Endodermal cell (in vitro differentiated cells): ENCODE measurements around the gene ABCA7. TPM values are rescaled to one million over a fixed set of nuclear protein-coding genes. Genes with fewer than 3 reads are reported as not detected.

ENCODE experiments used
- DNase-seq: peaks from one replicate; pipeline ENCODE4 v3.0.0-alpha.2; 2017
- H3K27ac ChIP-seq: 2 replicates; pipeline ENCODE4 v1.5.1; 2013; ENCODE audit warnings: mild to moderate bottlenecking, low read depth, low read length, moderate library complexity
- H3K27me3 ChIP-seq: 2 replicates; pipeline ENCODE4 v1.6.1; 2013; ENCODE audit warnings: mild to moderate bottlenecking, low read length, moderate library complexity; ENCODE audit not compliant: insufficient read depth, control insufficient read depth, poor library complexity, severe bottlenecking
- H3K36me3 ChIP-seq: 2 replicates; pipeline ENCODE4 v1.7.0; 2013; ENCODE audit warnings: mild to moderate bottlenecking, low read length, moderate library complexity; ENCODE audit not compliant: control insufficient read depth, insufficient read depth
- H3K4me1 ChIP-seq: one replicate; pipeline ENCODE4 v1.7.0; 2013; ENCODE audit warnings: low read length; ENCODE audit not compliant: control insufficient read depth, insufficient read depth
- H3K4me3 ChIP-seq: 2 replicates; pipeline ENCODE4 v1.5.1; 2013; ENCODE audit warnings: mild to moderate bottlenecking, low read length, moderate library complexity
- H3K9ac ChIP-seq: 2 replicates; pipeline ENCODE4 v1.6.1; 2013; ENCODE audit warnings: mild to moderate bottlenecking, low read length, moderate library complexity; ENCODE audit not compliant: poor library complexity, severe bottlenecking; ENCODE audit errors: extremely low read depth
- H3K9me3 ChIP-seq: 2 replicates; pipeline ENCODE4 v1.6.1; 2013; ENCODE audit warnings: mild to moderate bottlenecking, low read length, moderate library complexity; ENCODE audit not compliant: control insufficient read depth
- H3K27ac Mint-ChIP-seq: 2 replicates; pipeline ENCODE4 v1.8.0; 2020; ENCODE audit warnings: mixed read lengths
- H3K27me3 Mint-ChIP-seq: 2 replicates; pipeline ENCODE4 v1.8.0; 2021; ENCODE audit warnings: mild to moderate bottlenecking, mixed read lengths; ENCODE audit not compliant: insufficient read depth
- H3K36me3 Mint-ChIP-seq: 2 replicates; pipeline ENCODE4 v1.8.0; 2020; ENCODE audit warnings: low read depth, mixed read lengths
- H3K4me1 Mint-ChIP-seq: 2 replicates; pipeline ENCODE4 v1.8.0; 2020; ENCODE audit warnings: mixed read lengths
- H3K4me3 Mint-ChIP-seq: 2 replicates; pipeline ENCODE4 v1.8.0; 2020; ENCODE audit warnings: mild to moderate bottlenecking, moderate library complexity, mixed read lengths
- H3K9me3 Mint-ChIP-seq: 2 replicates; pipeline ENCODE4 v1.8.0; 2020; ENCODE audit warnings: mild to moderate bottlenecking, mixed read lengths
- CTCF ChIP-seq: fragments of 200-600 bp; sonication (generic); conservative IDR thresholded peaks from 2 replicates; pipeline ENCODE4 v1.5.0; 2021; ENCODE audit warnings: antibody characterized with exemption, mild to moderate bottlenecking
- WGBS, 2 experiments: methylation state at CpG; one replicate each; pipeline versions ENCODE4 v1.1.5 to v1.1.7; 2013; ENCODE audit warnings: missing lambda C conversion rate in 2 of 2, mixed read lengths in 1 of 2; ENCODE audit not compliant: insufficient coverage in 1 of 2, insufficient read length in 1 of 2; 5-methylcytosine and 5-hydroxymethylcytosine counted together
- total RNA-seq, 2 donors: library from RNA; stranded (reverse); fragmentation: NEBNext Ultra II Directional in 1 of 2; extraction: Animal tissue kit (Norgen Biotek cat#: 25700) in 1 of 2; gene quantifications; 2 replicates in 1 of 2; 3 replicates in 1 of 2; pipeline ENCODE4 v1.2.1, GENCODE V29; 2021

The ABCA7 gene
- total RNA-seq, 2 donors from 2014 or later, result 67.2 to 68.7 TPM

- no peaks in the 10 kb centered on the region for H3K27me3 Mint-ChIP-seq
- no peaks in the 10 kb centered on the region for H3K9me3 Mint-ChIP-seq
- DNase-seq, result no peak
- no peak overlapping the region for H3K27ac Mint-ChIP-seq
- Histone ChIP-seq H3K9ac (no peak overlapping the region), H3K27ac (no peak overlapping the region), H3K4me1 (no peaks in the 10 kb centered on the region), H3K36me3 (peaks cover 40% of the 10 kb centered on the region), H3K27me3 (no peaks in the 10 kb centered on the region), H3K4me3 (no peak overlapping the region), H3K9me3 (no peaks in the 10 kb centered on the region)
- WGBS, 2 experiments, result 94 to 95% methylated on average over 17 to 32 of the region's 32 CpGs
- H3K4me3 Mint-ChIP-seq, result no peak overlapping the region
- TF ChIP-seq CTCF, result no peak
- peaks cover 39% of the 10 kb centered on the region for H3K36me3 Mint-ChIP-seq
- H3K4me1 Mint-ChIP-seq, result peaks cover 2% of the 10 kb centered on the region
These were observed 49.3 kb downstream of the ABCA7 start for GRCh38 chr19:1089126-1089771.

- DNase-seq, result no peak
- Histone ChIP-seq H3K4me1 (no peaks in the 10 kb centered on the region), H3K9ac (no peak overlapping the region), H3K9me3 (no peaks in the 10 kb centered on the region), H3K27ac (no peak overlapping the region), H3K27me3 (no peaks in the 10 kb centered on the region), H3K4me3 (no peak overlapping the region), H3K36me3 (peaks cover 40% of the 10 kb centered on the region)
- Mint-ChIP-seq H3K36me3 (peaks cover 38% of the 10 kb centered on the region), H3K27ac (no peak overlapping the region), H3K9me3 (no peaks in the 10 kb centered on the region), H3K4me3 (no peak overlapping the region), H3K4me1 (peaks cover 4% of the 10 kb centered on the region), H3K27me3 (no peaks in the 10 kb centered on the region)
- 95 to 100% methylated on average over 3 to 22 of the region's 22 CpGs for WGBS, 2 experiments
- no peak for TF ChIP-seq CTCF
These were observed 50.0 kb downstream of the ABCA7 start for GRCh38 chr19:1089891-1090290.

DNA sequence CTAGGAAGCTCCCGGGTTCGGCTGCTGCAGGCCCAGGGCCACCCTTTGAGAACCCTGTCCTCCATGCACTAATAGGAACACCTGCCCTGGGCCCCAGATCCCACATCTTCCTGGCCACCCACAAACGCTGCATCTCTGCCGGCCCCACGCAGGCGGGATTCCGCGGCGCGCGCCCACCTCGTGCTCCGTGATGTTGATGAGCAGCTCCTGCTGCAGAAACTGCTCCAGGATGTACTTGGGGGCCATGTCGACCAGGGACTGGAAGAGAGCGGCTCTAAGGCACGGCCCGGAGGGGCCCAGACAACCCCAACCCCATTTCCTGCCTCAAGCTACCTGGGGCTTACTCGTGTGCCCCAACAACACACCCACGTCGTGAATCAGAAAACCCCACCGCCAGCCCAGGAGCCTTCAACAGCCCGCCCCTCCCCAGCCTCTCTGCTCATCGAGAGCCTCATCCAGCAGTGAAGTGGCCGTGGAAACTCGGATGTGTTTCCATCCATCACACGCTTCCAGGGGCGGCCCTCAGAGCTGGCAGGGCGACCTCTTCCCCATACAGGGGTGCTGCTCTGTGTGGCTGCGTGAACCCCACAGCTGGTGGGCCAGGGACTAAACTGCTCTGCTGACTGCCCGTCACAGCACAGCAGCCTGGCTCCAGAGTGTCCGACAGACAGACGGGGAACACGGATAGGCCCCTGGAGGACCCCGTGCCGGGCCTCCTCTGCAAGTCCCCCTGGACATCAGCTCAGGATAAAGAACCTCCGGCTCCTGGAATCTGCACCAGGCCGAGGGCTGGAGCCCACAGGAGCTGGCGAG lies 51.0 kb downstream of the ABCA7 start:
- no peaks in the 10 kb centered on the region for H3K9me3 Mint-ChIP-seq
- H3K9me3 ChIP-seq, result no peaks in the 10 kb centered on the region
- no peak overlapping the region for H3K4me3 ChIP-seq
- H3K4me1 ChIP-seq, result no peaks in the 10 kb centered on the region
- no peak overlapping the region for H3K27ac Mint-ChIP-seq
- H3K27me3 Mint-ChIP-seq, result no peaks in the 10 kb centered on the region
- H3K4me1 Mint-ChIP-seq, result peaks cover 4% of the 10 kb centered on the region
- H3K36me3 ChIP-seq, result peaks cover 40% of the 10 kb centered on the region
- H3K27ac ChIP-seq, result no peak overlapping the region
- H3K27me3 ChIP-seq, result no peaks in the 10 kb centered on the region
- H3K9ac ChIP-seq, result no peak overlapping the region
- H3K4me3 Mint-ChIP-seq, result no peak overlapping the region
- WGBS, 2 experiments, result 94 to 95% methylated on average over 28 to 38 of the region's 38 CpGs
- peaks cover 30% of the 10 kb centered on the region for H3K36me3 Mint-ChIP-seq
- no peak for DNase-seq
- TF ChIP-seq CTCF, result no peak
